ENCODE measurements around the gene C17orf107. TPM values are rescaled to one million over a fixed set of nuclear protein-coding genes. Genes with fewer than 3 reads are reported as not detected.

Gene C17orf107
- total and polyA plus RNA-seq, 4 donors: 0.19 to 5.9 (median 1.7) TPM

DNA sequence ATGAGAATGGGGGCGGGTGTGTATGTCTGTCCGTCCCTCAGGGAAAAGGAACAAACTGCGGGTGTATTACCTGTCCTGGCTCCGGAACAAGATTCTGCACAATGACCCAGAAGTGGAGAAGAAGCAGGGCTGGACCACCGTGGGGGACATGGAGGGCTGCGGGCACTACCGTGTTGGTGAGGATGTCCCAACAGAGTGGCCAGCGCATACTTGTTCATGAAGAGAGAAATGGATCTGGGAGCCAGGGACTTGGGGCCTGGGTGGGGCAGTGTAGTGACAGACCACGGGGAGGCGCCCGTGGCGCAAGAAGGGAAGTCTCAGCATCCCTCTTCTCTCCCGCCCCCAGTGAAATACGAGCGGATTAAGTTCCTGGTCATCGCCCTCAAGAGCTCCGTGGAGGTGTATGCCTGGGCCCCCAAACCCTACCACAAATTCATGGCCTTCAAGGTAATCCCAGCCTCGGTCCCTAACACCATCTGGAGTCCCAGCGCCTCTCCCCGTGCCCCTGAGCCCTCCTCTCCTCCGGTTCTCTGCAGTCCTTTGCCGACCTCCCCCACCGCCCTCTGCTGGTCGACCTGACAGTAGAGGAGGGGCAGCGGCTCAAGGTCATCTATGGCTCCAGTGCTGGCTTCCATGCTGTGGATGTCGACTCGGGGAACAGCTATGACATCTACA lies 3.5 kb upstream of the C17orf107 start:
- Histone ChIP-seq H3K4me3 (ENCODE audit: low read depth in 1 of 3, low read length in 3 of 3) (no peak overlapping the region), H3K4me1 (ENCODE audit: control insufficient read depth in 4 of 4, insufficient read depth in 4 of 4, low read length in 3 of 4) (peaks cover 4 to 49% (median 26%) of the 10 kb centered on the region in 4 donors), H3K27me3 (ENCODE audit: control insufficient read depth in 4 of 4, insufficient read depth in 4 of 4, low read length in 3 of 4) (no peaks in the 10 kb centered on the region), H3K36me3 (ENCODE audit: control insufficient read depth in 4 of 4, insufficient read depth in 3 of 4, low read depth in 1 of 4, low read length in 3 of 4) (peaks cover 8 to 48% (median 15%) of the 10 kb centered on the region in 4 donors), H3K9me3 (ENCODE audit: control insufficient read depth in 4 of 4, low read length in 3 of 4) (no peaks in the 10 kb centered on the region), H3K27ac (ENCODE audit: low read depth in 1 of 2, low read length in 2 of 2) (no peak overlapping the region), H3K9ac (ENCODE audit: low read depth in 1 of 2, low read length in 2 of 2) (no peak overlapping the region)
- DNase-seq (ENCODE audit: low spot score): no peak
- 88% methylated on average over 27 of the region's 27 CpGs for WGBS
- TF ChIP-seq RAD21 (IDR thresholded peaks at IDR 0.05) (no peak), JUND (IDR thresholded peaks at IDR 0.05) (no peak), HNF4G (IDR thresholded peaks at IDR 0.05) (no peak), EGR1 (IDR thresholded peaks at IDR 0.05; ENCODE audit: low read depth in 2 of 2) (no peak), SP1 (IDR thresholded peaks at IDR 0.05) (no peak)
- TF ChIP-seq, protein P1, sequence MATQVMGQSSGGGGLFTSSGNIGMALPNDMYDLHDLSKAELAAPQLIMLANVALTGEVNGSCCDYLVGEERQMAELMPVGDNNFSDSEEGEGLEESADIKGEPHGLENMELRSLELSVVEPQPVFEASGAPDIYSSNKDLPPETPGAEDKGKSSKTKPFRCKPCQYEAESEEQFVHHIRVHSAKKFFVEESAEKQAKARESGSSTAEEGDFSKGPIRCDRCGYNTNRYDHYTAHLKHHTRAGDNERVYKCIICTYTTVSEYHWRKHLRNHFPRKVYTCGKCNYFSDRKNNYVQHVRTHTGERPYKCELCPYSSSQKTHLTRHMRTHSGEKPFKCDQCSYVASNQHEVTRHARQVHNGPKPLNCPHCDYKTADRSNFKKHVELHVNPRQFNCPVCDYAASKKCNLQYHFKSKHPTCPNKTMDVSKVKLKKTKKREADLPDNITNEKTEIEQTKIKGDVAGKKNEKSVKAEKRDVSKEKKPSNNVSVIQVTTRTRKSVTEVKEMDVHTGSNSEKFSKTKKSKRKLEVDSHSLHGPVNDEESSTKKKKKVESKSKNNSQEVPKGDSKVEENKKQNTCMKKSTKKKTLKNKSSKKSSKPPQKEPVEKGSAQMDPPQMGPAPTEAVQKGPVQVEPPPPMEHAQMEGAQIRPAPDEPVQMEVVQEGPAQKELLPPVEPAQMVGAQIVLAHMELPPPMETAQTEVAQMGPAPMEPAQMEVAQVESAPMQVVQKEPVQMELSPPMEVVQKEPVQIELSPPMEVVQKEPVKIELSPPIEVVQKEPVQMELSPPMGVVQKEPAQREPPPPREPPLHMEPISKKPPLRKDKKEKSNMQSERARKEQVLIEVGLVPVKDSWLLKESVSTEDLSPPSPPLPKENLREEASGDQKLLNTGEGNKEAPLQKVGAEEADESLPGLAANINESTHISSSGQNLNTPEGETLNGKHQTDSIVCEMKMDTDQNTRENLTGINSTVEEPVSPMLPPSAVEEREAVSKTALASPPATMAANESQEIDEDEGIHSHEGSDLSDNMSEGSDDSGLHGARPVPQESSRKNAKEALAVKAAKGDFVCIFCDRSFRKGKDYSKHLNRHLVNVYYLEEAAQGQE (IDR thresholded peaks at IDR 0.05): no peak
- TF ChIP-seq, protein P2, sequence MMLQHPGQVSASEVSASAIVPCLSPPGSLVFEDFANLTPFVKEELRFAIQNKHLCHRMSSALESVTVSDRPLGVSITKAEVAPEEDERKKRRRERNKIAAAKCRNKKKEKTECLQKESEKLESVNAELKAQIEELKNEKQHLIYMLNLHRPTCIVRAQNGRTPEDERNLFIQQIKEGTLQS (IDR thresholded peaks at IDR 0.05): no peak

DNA sequence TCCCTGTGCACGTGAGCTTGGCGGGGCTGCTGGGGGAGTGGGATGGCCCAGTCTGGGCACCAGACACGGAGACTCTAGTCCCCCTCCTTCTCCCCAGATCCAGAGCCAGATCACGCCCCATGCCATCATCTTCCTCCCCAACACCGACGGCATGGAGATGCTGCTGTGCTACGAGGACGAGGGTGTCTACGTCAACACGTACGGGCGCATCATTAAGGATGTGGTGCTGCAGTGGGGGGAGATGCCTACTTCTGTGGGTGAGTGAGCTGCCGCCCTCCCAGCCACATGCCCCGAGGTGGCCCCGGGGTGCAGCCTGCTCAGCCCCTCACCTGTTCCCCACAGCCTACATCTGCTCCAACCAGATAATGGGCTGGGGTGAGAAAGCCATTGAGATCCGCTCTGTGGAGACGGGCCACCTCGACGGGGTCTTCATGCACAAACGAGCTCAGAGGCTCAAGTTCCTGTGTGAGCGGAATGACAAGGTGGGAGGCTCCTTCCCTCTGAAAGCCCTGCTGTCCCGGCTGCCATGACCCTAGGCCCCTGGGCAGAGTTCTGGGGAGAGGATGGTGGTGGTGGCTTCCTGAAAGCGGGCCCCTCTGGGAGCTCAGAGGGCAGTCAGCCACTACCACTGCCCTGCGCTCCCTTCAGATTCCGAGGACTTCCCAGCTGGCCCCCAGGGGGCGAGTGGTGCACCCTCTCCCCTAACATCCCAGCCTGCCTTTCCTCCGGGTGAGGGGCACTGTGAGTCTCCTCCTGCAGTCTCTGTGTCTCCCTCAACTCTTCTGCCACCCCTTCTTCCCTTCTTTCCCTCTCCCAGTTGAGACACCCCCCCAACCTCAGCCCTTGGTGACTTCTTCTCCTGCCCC lies 2.8 kb upstream of the C17orf107 start:
- no peak for DNase-seq (ENCODE audit: low spot score)
- TF ChIP-seq GABPA (IDR thresholded peaks at IDR 0.05 in 1 of 2, conservative IDR thresholded peaks at IDR 0.05 in 1 of 2) (no peak), HNF4G (IDR thresholded peaks at IDR 0.05) (no peak), FOXA2 (IDR thresholded peaks at IDR 0.05) (no peak), SP1 (IDR thresholded peaks at IDR 0.05) (no peak), JUND (IDR thresholded peaks at IDR 0.05) (no peak)
- Histone ChIP-seq H3K27me3 (ENCODE audit: control insufficient read depth in 4 of 4, insufficient read depth in 4 of 4, low read length in 3 of 4) (no peaks in the 10 kb centered on the region), H3K4me1 (ENCODE audit: control insufficient read depth in 4 of 4, insufficient read depth in 4 of 4, low read length in 3 of 4) (peaks cover 6 to 49% (median 26%) of the 10 kb centered on the region in 4 donors), H3K36me3 (ENCODE audit: control insufficient read depth in 4 of 4, insufficient read depth in 3 of 4, low read depth in 1 of 4, low read length in 3 of 4) (peaks cover 3 to 40% (median 11%) of the 10 kb centered on the region in 4 donors), H3K27ac (ENCODE audit: low read depth in 1 of 2, low read length in 2 of 2) (no peak overlapping the region), H3K9me3 (ENCODE audit: control insufficient read depth in 4 of 4, low read length in 3 of 4) (no peaks in the 10 kb centered on the region), H3K4me3 (ENCODE audit: low read depth in 1 of 3, low read length in 3 of 3) (no peak overlapping the region), H3K9ac (ENCODE audit: low read depth in 1 of 2, low read length in 2 of 2) (no peak overlapping the region)
- WGBS: 96% methylated on average over 27 of the region's 27 CpGs

DNA sequence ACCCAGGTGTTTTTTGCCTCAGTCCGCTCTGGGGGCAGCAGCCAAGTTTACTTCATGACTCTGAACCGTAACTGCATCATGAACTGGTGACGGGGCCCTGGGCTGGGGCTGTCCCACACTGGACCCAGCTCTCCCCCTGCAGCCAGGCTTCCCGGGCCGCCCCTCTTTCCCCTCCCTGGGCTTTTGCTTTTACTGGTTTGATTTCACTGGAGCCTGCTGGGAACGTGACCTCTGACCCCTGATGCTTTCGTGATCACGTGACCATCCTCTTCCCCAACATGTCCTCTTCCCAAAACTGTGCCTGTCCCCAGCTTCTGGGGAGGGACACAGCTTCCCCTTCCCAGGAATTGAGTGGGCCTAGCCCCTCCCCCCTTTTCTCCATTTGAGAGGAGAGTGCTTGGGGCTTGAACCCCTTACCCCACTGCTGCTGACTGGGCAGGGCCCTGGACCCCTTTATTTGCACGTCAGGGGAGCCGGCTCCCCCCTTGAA lies 2.1 kb upstream of the C17orf107 start:
- no peak overlapping the region for H3K4me3 ChIP-seq (ENCODE audit: low read depth in 1 of 3, low read length in 3 of 3)
- H3K9ac ChIP-seq (ENCODE audit: low read depth in 1 of 2, low read length in 2 of 2): no peak overlapping the region
- peaks cover 2 to 37% (median 9%) of the 10 kb centered on the region in 4 donors for H3K36me3 ChIP-seq (ENCODE audit: control insufficient read depth in 4 of 4, insufficient read depth in 3 of 4, low read depth in 1 of 4, low read length in 3 of 4)
- no peak overlapping the region for H3K27ac ChIP-seq (ENCODE audit: low read depth in 1 of 2, low read length in 2 of 2)
- H3K27me3 ChIP-seq (ENCODE audit: control insufficient read depth in 4 of 4, insufficient read depth in 4 of 4, low read length in 3 of 4): no peaks in the 10 kb centered on the region
- no peaks in the 10 kb centered on the region for H3K9me3 ChIP-seq (ENCODE audit: control insufficient read depth in 4 of 4, low read length in 3 of 4)
- no peak for DNase-seq (ENCODE audit: low spot score)
- WGBS: 71% methylated on average over 10 of the region's 10 CpGs
- H3K4me1 ChIP-seq (ENCODE audit: control insufficient read depth in 4 of 4, insufficient read depth in 4 of 4, low read length in 3 of 4): peaks cover 6 to 49% (median 26%) of the 10 kb centered on the region in 4 donors
- TF ChIP-seq RXRA (IDR thresholded peaks at IDR 0.05): no peak
- no peak for TF ChIP-seq YY1 (IDR thresholded peaks at IDR 0.05)
- no peak for TF ChIP-seq JUND (IDR thresholded peaks at IDR 0.05)
- TF ChIP-seq FOXA2 (IDR thresholded peaks at IDR 0.05): no peak
- TF ChIP-seq, protein P3, sequence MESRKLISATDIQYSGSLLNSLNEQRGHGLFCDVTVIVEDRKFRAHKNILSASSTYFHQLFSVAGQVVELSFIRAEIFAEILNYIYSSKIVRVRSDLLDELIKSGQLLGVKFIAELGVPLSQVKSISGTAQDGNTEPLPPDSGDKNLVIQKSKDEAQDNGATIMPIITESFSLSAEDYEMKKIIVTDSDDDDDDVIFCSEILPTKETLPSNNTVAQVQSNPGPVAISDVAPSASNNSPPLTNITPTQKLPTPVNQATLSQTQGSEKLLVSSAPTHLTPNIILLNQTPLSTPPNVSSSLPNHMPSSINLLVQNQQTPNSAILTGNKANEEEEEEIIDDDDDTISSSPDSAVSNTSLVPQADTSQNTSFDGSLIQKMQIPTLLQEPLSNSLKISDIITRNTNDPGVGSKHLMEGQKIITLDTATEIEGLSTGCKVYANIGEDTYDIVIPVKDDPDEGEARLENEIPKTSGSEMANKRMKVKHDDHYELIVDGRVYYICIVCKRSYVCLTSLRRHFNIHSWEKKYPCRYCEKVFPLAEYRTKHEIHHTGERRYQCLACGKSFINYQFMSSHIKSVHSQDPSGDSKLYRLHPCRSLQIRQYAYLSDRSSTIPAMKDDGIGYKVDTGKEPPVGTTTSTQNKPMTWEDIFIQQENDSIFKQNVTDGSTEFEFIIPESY (IDR thresholded peaks at IDR 0.05): no peak
- no peak for TF ChIP-seq GABPA (IDR thresholded peaks at IDR 0.05 in 1 of 2, conservative IDR thresholded peaks at IDR 0.05 in 1 of 2)
- no peak for TF ChIP-seq RAD21 (IDR thresholded peaks at IDR 0.05)
- TF ChIP-seq, protein P4, sequence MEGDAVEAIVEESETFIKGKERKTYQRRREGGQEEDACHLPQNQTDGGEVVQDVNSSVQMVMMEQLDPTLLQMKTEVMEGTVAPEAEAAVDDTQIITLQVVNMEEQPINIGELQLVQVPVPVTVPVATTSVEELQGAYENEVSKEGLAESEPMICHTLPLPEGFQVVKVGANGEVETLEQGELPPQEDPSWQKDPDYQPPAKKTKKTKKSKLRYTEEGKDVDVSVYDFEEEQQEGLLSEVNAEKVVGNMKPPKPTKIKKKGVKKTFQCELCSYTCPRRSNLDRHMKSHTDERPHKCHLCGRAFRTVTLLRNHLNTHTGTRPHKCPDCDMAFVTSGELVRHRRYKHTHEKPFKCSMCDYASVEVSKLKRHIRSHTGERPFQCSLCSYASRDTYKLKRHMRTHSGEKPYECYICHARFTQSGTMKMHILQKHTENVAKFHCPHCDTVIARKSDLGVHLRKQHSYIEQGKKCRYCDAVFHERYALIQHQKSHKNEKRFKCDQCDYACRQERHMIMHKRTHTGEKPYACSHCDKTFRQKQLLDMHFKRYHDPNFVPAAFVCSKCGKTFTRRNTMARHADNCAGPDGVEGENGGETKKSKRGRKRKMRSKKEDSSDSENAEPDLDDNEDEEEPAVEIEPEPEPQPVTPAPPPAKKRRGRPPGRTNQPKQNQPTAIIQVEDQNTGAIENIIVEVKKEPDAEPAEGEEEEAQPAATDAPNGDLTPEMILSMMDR (IDR thresholded peaks at IDR 0.05; ENCODE audit: low read depth, low read length, missing input control): no peak
- TF ChIP-seq FOXA1 (IDR thresholded peaks at IDR 0.05): no peak
